Measurements from ENCODE around the gene ACAD11.

The ACAD11 gene, protein sequence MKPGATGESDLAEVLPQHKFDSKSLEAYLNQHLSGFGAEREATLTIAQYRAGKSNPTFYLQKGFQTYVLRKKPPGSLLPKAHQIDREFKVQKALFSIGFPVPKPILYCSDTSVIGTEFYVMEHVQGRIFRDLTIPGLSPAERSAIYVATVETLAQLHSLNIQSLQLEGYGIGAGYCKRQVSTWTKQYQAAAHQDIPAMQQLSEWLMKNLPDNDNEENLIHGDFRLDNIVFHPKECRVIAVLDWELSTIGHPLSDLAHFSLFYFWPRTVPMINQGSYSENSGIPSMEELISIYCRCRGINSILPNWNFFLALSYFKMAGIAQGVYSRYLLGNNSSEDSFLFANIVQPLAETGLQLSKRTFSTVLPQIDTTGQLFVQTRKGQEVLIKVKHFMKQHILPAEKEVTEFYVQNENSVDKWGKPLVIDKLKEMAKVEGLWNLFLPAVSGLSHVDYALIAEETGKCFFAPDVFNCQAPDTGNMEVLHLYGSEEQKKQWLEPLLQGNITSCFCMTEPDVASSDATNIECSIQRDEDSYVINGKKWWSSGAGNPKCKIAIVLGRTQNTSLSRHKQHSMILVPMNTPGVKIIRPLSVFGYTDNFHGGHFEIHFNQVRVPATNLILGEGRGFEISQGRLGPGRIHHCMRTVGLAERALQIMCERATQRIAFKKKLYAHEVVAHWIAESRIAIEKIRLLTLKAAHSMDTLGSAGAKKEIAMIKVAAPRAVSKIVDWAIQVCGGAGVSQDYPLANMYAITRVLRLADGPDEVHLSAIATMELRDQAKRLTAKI

DNA sequence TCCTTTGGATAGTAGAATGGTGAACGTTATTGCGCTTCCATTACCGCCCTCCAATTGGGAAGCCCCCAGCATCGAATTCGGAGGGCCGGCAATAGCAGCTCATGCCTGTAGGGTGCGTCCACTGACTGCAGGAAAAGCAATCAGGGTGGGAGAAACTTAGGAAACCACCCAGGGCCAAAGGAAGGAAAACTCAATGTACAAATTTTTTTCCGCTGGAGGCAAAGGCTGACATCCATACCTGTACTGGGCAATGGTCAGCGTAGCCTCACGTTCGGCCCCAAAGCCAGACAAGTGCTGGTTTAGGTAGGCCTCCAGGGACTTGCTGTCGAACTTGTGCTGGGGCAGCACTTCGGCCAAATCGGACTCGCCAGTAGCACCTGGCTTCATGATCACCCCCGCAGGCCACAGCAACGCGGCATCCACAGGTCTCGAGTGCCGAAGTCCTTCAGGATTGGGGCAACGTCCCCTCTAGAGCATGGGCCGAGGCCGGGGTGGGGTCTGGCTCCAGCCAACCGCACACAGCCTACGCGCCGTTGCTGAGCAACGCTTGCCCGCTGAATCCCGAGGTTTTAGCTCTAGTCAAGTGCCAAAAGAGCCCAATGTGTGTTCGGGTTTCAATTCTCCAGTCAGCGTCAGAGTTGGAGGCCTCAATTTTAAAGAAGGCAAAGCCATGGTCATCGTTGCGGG, at the start of gene ACAD11:
Gene ACAD11, minus strand, starts transcription at position 445 of the 687 bp plus-strand sequence. Its CDS starts 58 bp downstream, at position 387.
- DNase-seq = peak; percentile 49

DNA sequence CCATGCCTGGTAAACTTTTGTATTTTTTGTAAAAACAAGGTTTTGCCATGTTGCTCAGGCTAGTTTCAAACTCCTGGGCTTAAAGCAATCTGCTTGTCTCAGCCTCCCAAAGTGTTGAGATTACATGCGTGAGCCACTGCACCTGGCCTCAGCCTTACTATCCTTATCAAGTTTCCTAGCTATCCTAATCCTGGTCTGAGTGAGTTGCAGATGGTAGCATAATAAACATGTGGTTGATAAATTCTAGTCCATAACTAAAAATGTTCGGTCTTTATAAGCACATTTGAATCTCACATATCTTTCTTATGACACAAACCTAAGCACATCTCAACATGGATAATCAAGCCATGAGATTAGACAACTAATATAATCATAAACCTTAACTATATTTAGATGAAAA, 44.1 kb upstream of the ACAD11 start:
- DNase-seq = no peak

DNA sequence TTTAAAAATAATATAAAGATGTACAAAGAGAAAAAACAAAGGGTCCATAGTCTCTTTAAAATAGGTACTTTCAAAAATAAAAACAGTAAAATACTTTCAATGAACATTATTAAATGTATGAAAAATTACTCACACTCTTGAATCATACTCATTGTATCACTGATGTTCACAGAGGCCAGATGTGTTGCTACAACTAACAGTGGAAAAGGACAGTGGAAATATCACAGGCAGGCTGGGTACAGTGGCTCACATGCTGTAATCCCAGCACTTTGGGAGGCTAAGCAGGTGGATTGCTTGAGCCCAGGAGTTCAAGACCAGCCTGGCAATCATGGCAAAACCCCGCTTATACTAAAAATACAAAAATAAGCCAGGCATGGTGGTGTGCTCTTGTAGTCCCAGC, 35.8 kb upstream of the ACAD11 start:
- DNase-seq = no peak

DNA sequence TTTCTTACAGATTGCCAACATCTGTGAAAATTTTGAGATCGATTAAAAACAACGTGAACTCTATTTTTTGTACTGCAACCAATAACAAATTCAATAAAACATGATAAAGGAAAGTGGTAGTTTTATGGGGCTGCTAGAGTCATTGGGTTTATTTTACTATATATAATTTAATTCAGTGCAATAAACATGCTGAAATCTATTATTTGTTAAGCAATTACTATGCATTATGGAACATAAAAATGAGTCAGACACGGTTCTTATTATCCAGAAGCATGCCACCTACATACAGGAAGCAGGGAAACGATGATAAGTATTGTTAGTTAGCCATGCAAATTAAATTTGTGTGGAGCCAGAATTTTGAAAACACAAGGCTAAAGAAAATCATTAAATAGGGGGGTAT, 35.4 kb upstream of the ACAD11 start:
- DNase-seq = no peak

DNA sequence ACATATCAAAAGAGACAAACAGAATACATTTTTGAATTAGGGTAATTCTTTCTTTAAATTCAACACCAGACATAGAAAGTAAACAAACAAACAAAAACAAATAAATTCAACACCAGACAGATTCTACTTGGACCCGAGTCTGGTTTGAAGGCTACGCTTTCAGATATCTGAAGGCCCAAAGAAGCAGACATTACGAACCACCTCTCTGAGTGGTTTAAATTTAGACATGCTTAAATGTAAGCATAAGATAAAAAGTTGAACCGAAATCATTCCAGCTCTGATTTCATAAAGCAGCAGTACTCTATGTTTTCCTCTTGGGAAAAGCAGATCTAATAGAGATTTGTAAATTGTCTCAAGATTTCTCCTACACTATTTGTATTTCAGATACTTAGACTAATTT, 30.4 kb upstream of the ACAD11 start:
- DNase-seq = no peak

DNA sequence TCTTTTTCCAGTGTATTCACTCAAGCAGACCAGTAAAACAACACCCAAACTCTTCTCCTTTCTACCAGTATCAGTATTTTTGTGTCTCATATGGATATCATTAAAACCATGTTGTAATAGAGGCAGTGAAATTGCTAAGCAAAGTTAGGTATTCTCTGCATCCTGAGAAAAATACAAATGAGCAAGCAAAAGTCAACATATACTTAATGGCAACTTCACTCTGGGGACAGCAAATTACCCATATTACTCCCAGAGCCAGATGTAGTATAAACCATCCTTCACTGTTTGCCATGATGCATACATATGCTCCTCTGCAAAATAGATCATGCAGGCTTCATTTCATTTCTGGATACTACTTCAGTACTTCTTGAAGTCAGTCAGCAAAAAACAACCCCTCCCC, 22.6 kb upstream of the ACAD11 start:
- DNase-seq = no peak

DNA sequence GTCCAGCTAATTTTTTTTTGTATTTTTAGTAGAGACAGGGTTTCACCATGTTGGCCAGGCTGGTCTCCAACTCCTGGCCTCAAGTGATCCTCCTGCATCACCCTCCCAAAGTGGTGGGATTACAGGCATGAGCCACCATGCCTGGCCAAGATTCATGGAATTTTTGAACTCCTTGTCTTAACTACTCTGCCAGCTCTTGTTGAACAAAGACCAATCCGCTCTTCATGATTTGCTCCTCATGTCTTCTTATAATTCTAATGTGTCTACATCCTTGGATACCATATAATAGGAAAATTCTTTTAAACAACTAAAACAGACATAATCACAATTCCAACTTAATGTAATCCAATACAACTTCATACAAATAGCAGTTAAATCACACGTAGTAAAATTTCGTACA, 21.8 kb upstream of the ACAD11 start:
- no peak for DNase-seq

DNA sequence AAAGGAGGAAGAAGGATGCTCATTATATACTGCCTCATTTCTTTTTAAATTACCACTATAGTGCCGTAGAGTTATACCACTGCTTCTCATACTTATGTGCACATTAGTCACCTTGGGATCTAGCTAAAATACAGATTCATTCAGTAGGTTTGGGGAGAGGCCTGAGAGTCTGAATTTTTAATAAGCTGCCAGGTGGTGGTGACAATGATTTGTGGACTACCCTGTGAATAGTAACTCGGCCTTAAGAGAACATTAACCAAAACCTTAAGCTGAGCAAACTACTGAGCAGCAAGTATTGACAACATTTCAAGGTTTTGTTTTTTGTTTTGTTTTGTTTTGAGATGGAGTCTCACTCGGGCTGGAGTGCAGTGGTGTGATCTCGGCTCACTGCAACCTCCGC, 20.3 kb upstream of the ACAD11 start:
- DNase-seq = no peak

DNA sequence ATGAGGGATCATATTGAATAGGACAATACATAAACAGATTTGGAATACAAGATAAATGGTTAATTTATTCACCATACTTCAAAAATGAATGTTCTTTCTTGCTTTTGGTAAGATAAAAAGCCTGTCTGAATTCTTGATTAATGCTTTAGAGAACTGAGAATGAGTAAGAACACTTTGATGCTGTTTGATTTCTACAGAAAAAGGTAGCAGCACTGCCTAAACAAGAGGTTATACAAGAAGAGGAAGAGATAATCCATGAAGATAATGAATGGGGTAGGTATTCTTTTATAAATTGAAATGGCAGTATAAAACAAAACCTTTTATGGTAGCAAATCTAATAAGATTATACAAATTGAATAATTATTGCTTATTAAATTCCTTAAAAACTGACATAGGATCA, 15.8 kb upstream of the ACAD11 start:
- DNase-seq = no peak

DNA sequence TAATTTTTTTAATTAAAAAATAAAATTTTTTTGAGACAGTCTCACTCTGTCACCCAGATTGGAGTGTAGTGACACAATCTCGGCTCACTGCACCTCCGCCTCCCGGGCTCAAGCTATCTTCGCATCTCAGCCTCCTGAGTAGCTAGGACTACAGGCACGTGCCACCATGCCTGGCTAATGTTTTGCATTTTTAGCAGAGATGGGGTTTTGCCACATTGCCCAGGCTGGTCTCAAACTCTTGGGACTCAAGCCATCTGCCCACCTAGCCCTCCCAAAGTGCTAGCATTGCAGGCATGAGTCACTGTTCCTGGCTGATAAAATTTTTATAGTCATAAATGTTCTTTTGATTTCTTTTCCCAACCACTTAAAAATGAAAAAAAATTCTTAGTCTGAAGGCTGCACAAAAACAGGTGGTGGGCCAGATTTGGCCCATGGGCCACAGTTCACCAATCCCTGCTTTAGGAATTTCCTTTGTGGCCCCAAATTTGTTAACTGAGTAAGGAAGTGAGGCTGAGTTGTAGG, 9.7 kb upstream of the ACAD11 start:
- DNase-seq = no peak

DNA sequence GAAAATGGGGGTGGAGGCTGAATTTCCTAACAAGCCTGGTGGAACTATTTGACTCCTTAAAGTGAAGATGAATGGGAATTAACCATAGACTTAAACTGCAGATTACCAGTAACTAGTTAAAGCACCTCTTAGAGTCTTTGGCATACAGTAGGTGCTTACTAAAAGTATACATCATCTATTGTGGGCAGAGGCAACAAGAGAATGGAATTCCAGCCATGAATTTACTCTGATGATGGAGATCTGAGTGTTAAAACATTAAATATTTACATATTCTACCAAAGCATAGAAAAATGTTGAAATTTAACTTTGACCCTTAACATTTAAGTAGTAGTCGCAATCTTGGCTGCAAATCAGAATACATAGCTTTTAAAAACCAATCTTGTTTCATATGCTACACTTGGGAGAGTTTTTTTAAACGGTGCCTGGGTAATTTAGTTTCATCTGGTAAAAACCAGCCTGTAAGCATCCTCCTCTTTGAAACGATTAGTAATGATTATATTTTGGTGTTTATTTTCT, 5.7 kb upstream of the ACAD11 start:
- DNase-seq = no peak

DNA sequence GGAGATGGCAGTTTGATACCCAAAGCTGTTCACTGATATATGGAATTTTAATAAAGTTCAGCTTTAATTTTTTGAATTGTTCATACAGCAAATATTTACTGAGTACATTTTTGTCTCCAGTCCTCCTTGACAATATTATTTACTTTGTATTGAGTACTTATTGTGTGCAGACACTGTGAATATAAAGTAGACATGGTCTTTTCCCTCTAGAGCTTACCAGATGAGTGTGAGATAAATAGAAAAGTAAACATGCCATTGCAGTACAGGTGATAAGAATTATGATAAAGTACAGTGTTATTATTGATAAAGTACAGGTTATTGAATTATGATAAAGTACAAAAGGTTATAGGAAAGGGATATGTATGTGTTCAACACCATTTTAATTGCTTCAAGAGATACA, 2.6 kb upstream of the ACAD11 start:
- no peak for DNase-seq

DNA sequence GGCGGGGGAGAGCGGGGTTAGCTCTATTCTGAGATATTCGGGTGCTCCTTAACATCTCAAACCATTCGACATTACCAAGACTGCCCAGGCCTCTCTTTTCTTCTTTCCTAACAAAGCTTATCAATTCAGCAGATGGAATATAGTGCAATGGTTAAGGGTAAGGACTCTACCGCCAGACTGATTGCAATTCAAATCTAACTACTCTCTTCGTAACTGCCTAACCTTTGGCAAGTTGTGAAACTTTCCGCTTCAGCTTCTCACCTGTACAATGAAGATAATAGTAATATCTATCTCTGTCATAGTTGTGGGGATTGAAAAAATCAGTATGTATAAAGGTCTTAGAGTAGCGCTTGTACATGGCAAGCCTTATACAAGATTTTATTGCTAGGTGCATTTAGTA, 1.5 kb upstream of the ACAD11 start:
- DNase-seq = no peak

DNA sequence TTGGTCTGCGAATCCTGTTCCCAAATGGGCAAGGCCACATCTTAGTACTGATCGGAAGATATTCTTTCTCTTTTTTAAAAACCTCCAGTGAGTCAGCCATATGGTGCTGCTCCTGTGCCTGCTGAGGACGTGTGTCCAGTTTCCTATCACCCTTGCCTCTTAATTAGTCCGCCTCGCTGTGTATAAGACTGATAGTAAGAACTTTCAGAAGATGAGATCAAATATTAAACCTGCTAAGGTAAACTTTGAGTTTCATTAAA, 1.1 kb upstream of the ACAD11 start:
- no peak for DNase-seq

DNA sequence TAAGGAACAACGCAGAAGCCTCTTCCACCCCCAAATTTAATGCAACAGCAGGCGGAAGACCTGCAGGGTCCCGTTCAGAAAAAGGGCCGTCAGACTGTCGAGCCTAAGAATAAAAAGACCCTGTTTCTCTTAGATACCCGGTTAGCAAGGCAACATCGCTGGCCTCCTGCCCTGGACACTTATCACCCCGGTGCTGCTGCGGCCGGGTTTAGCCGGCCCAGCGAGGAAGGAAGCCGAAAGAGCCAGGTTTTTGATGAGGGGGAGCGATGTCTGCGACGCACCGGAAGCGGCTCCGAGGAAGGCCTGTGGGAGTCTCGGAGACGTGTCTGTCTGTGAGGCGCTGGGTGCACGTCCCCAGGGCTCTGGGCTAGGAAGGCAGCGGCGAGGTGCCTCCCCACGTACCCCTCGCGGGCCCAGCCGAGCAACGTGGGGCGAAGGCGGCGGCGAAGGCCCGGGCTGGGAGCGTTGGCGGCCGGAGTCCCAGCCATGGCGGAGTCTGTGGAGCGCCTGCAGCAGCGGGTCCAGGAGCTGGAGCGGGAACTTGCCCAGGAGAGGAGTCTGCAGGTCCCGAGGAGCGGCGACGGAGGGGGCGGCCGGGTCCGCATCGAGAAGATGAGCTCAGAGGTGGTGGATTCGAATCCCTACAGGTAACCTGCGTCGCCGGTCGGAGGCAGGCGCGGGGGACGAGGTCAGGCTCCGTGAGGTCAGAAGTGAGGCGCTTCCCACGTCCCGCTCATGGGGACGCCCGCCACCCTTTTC, 622 bp upstream of the ACAD11 start, which contains the start of gene UBA5:
Gene UBA5, plus strand, starts transcription at position 278 of the 759 bp plus-strand sequence. Its CDS starts 209 bp downstream, at position 487.
- peak; percentile 69 for DNase-seq

DNA sequence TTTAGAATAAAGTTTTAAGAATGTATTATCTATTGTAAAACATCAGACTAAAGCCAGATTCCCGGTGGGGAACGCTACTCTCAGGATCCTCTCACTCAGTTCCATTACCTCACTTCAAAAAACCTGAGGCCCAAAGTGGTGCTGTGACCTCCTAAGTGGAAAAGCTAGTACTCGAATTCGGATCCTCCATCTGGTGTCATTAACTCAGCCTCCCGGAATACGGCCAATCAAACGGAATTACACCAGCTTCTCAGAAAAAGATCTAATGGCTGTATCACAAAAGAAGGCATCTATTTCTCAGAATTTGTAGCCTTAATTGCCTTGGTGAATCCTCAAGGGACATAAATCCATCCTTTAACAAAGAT, 627 bp downstream of the ACAD11 start:
- DNase-seq = no peak

DNA sequence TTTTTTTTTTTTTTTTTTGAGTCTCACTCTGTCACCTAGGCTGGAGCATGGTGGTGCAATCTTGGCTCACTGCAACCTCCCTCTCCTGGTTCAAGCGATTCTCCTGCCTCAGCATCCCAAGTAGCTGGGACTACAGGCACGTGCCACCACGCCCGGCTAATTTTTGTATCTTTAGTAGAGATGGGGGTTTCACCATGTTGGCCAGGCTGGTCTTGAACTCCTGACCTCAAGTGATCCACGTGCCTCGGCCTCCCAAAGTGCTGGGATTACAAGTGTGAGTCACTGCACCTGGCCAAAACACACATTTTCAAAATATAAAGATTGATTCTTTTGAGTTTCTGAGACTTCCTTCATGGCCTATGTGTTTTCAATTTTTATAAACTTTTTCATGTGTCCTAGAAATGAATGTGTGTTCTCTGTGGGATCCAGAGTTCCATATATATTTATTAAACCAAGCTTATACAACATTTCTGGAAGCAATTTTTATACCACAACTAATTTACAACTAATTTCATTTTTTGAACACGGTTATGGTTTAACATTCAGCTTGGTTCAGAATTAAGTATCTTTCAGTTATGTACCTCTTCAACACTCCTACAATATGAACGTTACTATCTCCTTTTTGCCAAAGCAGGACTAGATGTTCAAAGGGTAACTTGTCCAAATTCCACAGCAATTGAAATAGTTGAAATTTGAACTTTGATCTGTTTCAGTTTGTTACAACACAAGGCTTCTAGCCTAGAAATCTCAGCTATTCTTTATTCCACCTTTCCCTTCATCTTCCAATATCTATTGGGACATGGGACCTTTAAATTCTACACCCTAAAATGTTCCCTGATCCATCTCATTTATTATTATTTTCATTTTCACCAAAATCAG, 1.5 kb downstream of the ACAD11 start:
- no peak for DNase-seq

DNA sequence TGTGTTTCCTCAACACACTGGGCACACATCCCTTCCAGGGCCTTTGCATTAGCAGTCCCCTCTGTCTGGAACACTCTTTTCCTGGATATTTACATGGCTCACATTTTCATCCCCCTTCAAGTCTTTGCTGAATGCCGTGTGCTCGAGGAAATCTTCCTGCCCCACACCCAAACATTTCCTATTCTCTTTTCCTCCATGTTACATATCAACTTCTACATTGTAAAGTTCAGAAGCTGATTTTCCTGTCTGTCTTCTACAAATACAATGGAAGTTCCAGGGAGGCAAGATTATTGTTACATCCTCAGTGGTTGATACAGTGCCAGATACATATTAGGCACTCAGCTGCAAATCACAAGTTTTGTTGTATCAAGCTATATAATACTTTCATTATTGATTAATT, 4.1 kb downstream of the ACAD11 start:
- DNase-seq = no peak

DNA sequence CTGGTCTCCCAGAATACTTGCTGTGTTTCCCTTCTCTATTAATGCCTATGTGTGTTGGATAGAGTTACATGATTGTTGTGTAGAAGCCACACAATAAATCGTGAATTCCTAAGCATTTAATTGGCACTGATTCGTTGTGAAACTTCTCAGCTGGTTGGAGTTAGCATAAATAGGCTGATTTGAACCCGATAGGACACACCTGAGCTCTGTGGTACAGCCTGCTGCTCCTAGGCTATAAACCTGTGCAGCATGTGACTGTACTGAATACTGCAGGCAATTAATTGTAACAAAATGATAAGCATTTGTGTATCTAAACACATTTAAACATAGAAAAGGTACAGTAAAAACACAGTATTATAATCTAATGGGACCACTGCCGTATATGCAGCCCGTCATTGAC, 4.9 kb downstream of the ACAD11 start:
- no peak for DNase-seq

DNA sequence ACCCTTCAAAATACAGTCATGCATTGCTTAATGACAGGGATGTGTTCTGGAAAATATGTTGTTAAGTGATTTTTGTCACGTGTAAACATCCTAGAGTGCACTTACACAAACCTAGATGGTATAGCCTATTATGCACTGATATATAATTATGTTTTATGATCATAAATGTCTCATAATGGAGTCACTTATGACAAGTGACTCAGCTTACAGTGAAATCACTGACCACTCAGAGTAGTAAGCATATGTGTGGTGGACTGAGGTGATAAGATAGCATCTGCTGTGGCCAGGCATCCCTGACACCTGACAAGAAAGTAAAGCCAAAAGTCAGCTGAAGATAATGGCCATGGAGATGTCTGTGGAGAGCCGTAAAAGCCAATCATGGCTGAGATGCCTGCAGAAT, 5.4 kb downstream of the ACAD11 start:
- DNase-seq = no peak

DNA sequence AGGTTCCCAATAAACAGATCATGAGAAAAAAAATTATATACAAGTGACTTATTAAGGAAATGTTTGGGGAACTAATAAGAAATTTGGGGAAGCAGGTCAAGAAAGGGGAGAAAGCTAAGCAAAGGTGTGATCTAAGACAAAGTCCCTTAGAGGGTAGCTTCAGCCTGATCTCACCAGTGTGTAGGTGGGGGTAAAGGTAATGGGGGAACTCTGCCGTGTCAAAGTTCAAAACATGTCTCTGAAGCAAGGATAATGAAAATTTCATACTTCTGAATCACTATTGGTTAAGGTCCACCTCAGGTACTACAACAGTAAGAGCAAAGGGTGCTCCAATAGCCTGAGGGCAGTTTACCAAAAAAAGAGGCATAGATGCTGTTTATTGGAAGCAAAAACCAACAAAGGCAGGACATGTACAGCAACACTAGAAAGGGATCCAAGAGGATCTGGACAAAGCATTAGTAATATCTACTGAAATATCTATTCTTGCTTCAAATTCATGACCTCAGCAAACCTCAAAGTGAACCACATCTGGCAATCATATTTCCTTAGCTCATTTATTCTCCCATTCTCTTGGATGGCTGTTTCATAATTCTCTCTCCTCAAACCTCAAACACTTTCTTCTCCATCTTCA, 6.9 kb downstream of the ACAD11 start:
- DNase-seq = no peak

All from activated CD4-positive, CD25-positive, alpha-beta regulatory T cell treated with anti-CD3 and anti-CD28 coated beads, Interleukin-2, amount 50 U/mL, for 72 hours (primary cell).